ENCODE results near the gene TTC21A.

TTC21A gene

GRCh38 chr3:39177708-39178332 lies 70.3 kb downstream of the TTC21A start:
- TF ChIP-seq CTCF (IDR thresholded peaks at IDR 0.05; ENCODE audit: low read depth, low read length): no peak
- peak overlapping the region; percentile 46 for H3K4me3 ChIP-seq (ENCODE audit: low read depth, low read length)
- DNase-seq (ENCODE audit: low read depth, low spot score): peak; percentile 96
- in situ Hi-C loops (cut with HindIII; ENCODE audit: low sequenced_read_pairs): no loop called here

- in situ Hi-C loops (cut with HindIII; ENCODE audit: low sequenced_read_pairs): no loop called here
- no peak for TF ChIP-seq CTCF (IDR thresholded peaks at IDR 0.05; ENCODE audit: low read depth, low read length)
- H3K4me3 ChIP-seq (ENCODE audit: low read depth, low read length): no peak overlapping the region
- peak; percentile 46 for DNase-seq (ENCODE audit: low read depth, low spot score)
Observed at GRCh38 chr3:39178553-39178952, 71.1 kb downstream of the TTC21A start.

- no peak for TF ChIP-seq CTCF (IDR thresholded peaks at IDR 0.05; ENCODE audit: low read depth, low read length)
- no peak for DNase-seq (ENCODE audit: low read depth, low spot score)
- in situ Hi-C loops (cut with HindIII; ENCODE audit: low sequenced_read_pairs): no loop called here
- peak overlapping the region; percentile 38 for H3K4me3 ChIP-seq (ENCODE audit: low read depth, low read length)
Observed at GRCh38 chr3:39180183-39180545, 72.7 kb downstream of the TTC21A start.

- H3K4me3 ChIP-seq (ENCODE audit: low read depth, low read length): peak overlapping the region; percentile 38
- in situ Hi-C loops (cut with HindIII; ENCODE audit: low sequenced_read_pairs): no loop called here
- TF ChIP-seq CTCF (IDR thresholded peaks at IDR 0.05; ENCODE audit: low read depth, low read length): peak; percentile 27
- DNase-seq (ENCODE audit: low read depth, low spot score): peak; percentile 87
Observed at GRCh38 chr3:39180546-39181346, 73.3 kb downstream of the TTC21A start.

GRCh38 chr3:39181408-39182335 lies 74.2 kb downstream of the TTC21A start:
- DNase-seq (ENCODE audit: low read depth, low spot score): no peak
- in situ Hi-C loops (cut with HindIII; ENCODE audit: low sequenced_read_pairs): no loop called here
- no peak overlapping the region for H3K4me3 ChIP-seq (ENCODE audit: low read depth, low read length)
- no peak for TF ChIP-seq CTCF (IDR thresholded peaks at IDR 0.05; ENCODE audit: low read depth, low read length)
